Measurements from ENCODE around the gene TMBIM4.

Gene TMBIM4

DNA sequence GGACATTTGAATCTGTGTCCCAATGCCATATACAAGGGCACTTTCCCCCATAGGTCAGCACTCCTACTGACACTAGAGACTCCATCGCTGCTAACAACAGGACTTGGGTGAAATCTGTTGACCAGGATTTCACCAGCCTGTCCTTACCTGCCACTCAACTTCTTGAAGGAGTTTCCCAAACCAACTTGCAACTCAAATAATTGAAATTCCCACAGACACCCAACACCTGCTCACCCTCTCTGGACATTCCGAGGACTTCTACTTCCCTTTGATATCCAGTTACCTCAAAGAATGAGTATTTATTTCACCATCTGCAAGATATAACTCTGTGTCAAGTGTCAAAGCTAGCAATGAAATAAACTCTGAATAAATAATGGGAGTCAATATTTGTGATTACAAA, 83.8 kb downstream of the TMBIM4 start:
- no peak for DNase-seq

All from Kasumi-1 (cell line).